Measurements from ENCODE around the gene PSMB4. TPM values are rescaled to one million over a fixed set of nuclear protein-coding genes. Genes with fewer than 3 reads are reported as not detected.
"Not testable (repeated sequence)": the region's sequence is repeated elsewhere in the genome, so short reads cannot be mapped to it uniquely, and the experiment has no call there.

Gene PSMB4
- total RNA-seq, 1 donor from 2014 or later: 185 TPM

- no peak for ATAC-seq
Measured at GRCh38 chr1:151425103-151425502, 25.7 kb downstream of the PSMB4 start.

GRCh38 chr1:151428068-151428467 is 28.7 kb downstream of the PSMB4 start:
- intact Hi-C loops (cut with DNase I): no loop called here
- DNase-seq (ENCODE audit: missing footprints) (no peak), ATAC-seq (no peak)

More at GRCh38 chr1:151425103-151425502, 25.7 kb downstream of the PSMB4 start:
- intact Hi-C loops (cut with DNase I): no loop called here
- DNase-seq (ENCODE audit: missing footprints): no peak

GRCh38 chr1:151433827-151434226 is 34.5 kb downstream of the PSMB4 start:
- ATAC-seq; intact Hi-C loops (cut with DNase I): not testable (repeated sequence)

GRCh38 chr1:151435174-151435573 is 35.8 kb downstream of the PSMB4 start:
- intact Hi-C loops (cut with DNase I): no loop called here
- ATAC-seq: no peak
- no peak for DNase-seq (ENCODE audit: missing footprints)

More at GRCh38 chr1:151433827-151434226, 34.5 kb downstream of the PSMB4 start:
- DNase-seq (ENCODE audit: missing footprints): not testable (repeated sequence)

GRCh38 chr1:151436985-151437384 is 37.6 kb downstream of the PSMB4 start:
- intact Hi-C loops (cut with DNase I): no loop called here
- ATAC-seq (no peak), DNase-seq (ENCODE audit: missing footprints) (no peak)

- intact Hi-C loops (cut with DNase I); ATAC-seq; DNase-seq (ENCODE audit: missing footprints): not testable (repeated sequence)
Measured at GRCh38 chr1:151437396-151437795, 38.0 kb downstream of the PSMB4 start.

GRCh38 chr1:151443846-151444782 is 44.7 kb downstream of the PSMB4 start:
- intact Hi-C loops (cut with DNase I): loop anchor here (10.0 kb wide), 1 partner anchor 291 kb away; no protein-coding TSS in a partner anchor
- DNase-seq (ENCODE audit: missing footprints) (no peak), ATAC-seq (peak; percentile 77)

GRCh38 chr1:151444783-151445177 is 45.4 kb downstream of the PSMB4 start:
- no peak for DNase-seq (ENCODE audit: missing footprints)
- intact Hi-C loops (cut with DNase I): loop anchor here (10.0 kb wide), 1 partner anchor 290 kb away; no protein-coding TSS in a partner anchor
- no peak for ATAC-seq

GRCh38 chr1:151447696-151448095 is 48.3 kb downstream of the PSMB4 start:
- intact Hi-C loops (cut with DNase I): loop anchor here (10.0 kb wide), 1 partner anchor 287 kb away; no protein-coding TSS in a partner anchor
- ATAC-seq: no peak
- no peak for DNase-seq (ENCODE audit: missing footprints)

Other genes with a start within 250 kb of the PSMB4 start
- 2.6 TPM for gene TNFAIP8L2, start 242.9 kb upstream of the PSMB4 start, total RNA-seq
- 12.3 TPM for gene LYSMD1, start 233.7 kb upstream of the PSMB4 start, total RNA-seq
- gene SCNM1, start 233.4 kb upstream of the PSMB4 start, total RNA-seq: 16.6 TPM
- gene TMOD4, start 223.6 kb upstream of the PSMB4 start, total RNA-seq: not detected
- gene VPS72, start 209.4 kb upstream of the PSMB4 start, total RNA-seq: 47.1 TPM
- gene PIP5K1A, start 201.0 kb upstream of the PSMB4 start, total RNA-seq: 34.8 TPM
- gene PSMD4, start 144.8 kb upstream of the PSMB4 start, total RNA-seq: 164 TPM
- gene ZNF687, start 117.3 kb upstream of the PSMB4 start, total RNA-seq: 10.8 TPM
- 53.7 TPM for gene PI4KB, start 72.2 kb upstream of the PSMB4 start, total RNA-seq
- 16.5 TPM for gene RFX5, start 52.3 kb upstream of the PSMB4 start, total RNA-seq
- gene SELENBP1, start 26.9 kb upstream of the PSMB4 start, total RNA-seq: 129 TPM
- gene POGZ, start 59.9 kb downstream of the PSMB4 start, total RNA-seq: 37.7 TPM
- 0.22 TPM for gene CGN, start 111.8 kb downstream of the PSMB4 start, total RNA-seq
- 3.5 TPM for gene TUFT1, start 140.7 kb downstream of the PSMB4 start, total RNA-seq
- gene SNX27, start 212.5 kb downstream of the PSMB4 start, total RNA-seq: 30.6 TPM

All from Right ventricle myocardium inferior (tissue), 1 donor.